Stimulated activated CD8-positive, alpha-beta memory T cell treated with anti-CD3 and anti-CD28 coated beads, Interleukin-7, amount 100 ng/mL, for 48 hours (primary cell): ENCODE results near the gene CUEDC2.
A peak's percentile ranks its signal among the peaks of the same experiment; 100 is the strongest.

Source experiments
- DNase-seq, 2 donors: peaks; one replicate each; pipeline ENCODE4 v3.0.0-alpha.2; 2020; ENCODE audit warnings: low read depth in 1 of 2; ENCODE audit errors: extremely low read depth in 1 of 2

Gene CUEDC2, protein sequence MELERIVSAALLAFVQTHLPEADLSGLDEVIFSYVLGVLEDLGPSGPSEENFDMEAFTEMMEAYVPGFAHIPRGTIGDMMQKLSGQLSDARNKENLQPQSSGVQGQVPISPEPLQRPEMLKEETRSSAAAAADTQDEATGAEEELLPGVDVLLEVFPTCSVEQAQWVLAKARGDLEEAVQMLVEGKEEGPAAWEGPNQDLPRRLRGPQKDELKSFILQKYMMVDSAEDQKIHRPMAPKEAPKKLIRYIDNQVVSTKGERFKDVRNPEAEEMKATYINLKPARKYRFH

GRCh38 chr10:102432162-102432950 lies at the start of gene CUEDC2:
TSS of gene CUEDC2 (minus strand) at chr10:102432574. CDS start at chr10:102425188, 7,386 bp downstream.
- DNase-seq: peak; percentile 90 to 93

- DNase-seq: no peak
Measured at GRCh38 chr10:102480396-102480795, 48.0 kb upstream of the CUEDC2 start.

- no peak for DNase-seq
Measured at GRCh38 chr10:102479651-102480050, 47.3 kb upstream of the CUEDC2 start.

- DNase-seq: no peak
Measured at GRCh38 chr10:102476466-102477141, 44.2 kb upstream of the CUEDC2 start.

DNA sequence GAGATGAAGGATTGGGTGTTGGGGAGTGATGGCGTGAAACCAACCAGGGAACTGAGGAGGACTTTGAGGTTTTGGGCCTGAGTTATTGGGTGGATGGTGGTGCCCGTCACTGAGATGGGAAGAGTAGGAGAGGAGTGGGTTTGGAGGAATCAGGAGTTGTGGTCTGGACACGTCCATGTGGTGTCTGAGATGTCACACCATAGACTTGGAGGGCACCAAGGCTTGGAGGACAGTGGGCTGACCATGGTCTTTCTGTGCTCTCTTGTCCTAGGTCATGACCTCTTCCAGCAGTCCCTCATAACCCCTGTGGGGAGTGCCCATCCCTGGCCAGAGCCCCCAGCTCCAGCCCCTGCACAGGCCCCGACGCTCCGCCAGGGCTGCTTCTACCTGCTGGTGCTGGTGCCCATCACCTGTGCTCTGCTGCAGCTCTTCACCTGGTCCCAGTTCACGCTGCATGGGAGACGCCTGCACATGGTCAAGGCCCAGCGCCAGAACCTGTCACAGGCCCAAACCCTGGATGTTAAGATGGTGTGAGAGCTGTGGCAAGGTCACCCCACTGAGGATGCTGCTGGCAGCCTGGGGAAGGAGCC lies 43.2 kb upstream of the CUEDC2 start:
- DNase-seq: no peak

DNA sequence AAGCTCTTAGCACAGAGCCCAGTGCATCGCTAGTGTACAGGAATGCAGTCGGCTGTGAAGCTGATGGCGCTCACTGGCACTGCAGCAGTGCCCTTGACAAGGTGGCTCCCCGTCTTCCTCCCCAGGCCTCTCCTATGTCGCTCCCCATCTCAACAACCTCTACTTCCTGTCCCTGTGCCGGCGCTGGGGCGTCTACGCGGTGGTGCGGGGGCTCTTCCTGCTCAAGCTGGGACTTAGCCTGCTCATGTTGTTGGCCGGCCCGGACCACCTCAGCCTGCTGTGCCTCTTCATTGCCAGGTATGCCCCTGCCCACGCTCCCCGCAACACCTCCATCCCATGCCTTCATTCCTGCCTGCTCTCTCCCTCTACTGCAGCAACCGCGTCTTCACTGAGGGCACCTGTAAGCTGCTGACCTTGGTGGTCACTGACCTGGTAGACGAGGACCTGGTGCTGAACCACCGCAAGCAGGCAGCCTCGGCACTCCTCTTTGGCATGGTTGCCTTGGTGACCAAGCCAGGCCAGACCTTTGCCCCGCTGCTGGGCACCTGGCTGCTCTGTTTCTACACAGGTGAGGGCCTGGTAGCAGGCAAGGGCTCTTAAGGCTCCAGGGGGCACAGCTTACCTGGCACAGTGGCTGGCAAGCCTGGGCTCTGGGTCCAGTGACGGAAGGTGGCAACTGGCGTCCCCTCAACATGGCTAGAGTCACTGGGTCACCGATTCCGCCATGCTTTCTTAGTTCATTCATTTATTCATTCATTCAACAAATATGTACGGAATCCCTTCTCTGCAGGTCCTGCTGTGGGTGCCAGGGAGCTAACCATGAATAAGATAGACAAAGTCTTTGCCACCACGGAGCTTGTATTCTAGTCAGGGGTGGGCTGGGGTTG lies 41.3 kb upstream of the CUEDC2 start:
- no peak for DNase-seq

GRCh38 chr10:102470579-102471546 lies 38.5 kb upstream of the CUEDC2 start:
- DNase-seq: no peak

DNA sequence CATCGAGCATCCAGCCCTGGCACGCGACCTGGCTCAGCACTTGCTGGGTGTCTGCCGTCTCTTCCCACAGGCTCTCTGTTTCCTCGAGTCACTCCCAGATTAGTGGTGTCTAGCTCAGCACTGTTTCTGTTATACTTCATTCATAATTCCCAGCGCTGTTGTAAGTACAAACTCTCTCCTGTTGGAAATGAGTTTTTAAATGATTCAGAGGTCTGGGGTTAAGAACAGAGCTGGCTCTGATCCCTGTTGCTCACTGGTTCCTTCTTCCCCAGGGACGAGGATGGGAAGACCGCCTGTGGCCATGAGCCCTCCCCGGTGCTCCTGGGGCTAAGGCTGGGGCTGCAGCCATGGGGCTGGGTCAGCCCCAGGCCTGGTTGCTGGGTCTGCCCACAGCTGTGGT lies 36.3 kb upstream of the CUEDC2 start:
- DNase-seq: no peak

DNA sequence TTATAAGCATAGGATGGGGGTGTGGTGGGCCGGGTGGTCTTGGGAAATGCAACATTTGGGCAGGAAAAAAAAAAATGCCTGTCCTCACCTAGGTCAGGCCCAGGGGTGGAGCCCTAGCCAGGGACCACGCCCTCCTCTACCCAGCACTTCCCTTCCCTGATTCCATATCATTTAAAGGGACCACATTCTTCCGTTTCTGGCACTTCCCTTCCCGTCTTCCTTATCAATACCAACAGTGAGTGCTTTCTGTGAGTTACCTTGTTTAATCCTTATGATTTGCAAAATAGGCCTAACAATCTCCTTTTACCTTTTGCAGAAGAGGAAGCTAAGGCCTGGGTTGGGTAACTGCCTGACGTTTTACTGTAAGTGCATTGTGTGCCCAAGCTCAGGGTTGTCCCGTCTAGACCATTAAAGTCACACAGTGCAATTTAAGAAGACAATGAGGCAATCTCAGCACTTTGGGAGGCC lies 35.6 kb upstream of the CUEDC2 start:
- no peak for DNase-seq

- DNase-seq: no peak
Measured at GRCh38 chr10:102467318-102467717, 34.9 kb upstream of the CUEDC2 start.

DNA sequence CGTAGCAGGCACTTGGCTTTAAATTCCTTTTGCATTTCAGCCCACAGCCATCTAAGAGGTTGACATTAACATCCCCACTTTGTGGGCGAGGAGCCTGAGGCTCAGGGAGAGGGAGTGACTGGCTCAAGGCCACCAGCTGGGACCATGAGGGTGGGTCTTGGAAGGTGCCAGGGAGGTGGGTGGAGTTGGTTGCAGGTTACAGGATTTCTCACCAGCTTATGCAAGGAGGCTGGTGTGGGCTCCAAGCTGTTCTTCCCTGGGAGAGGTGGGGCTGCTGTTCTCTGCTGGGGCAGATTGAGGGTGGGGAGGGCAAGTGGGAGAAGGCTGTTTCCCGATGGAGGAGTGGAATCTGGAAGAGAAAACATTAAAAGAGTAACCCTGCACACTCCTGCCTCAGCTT lies 33.1 kb upstream of the CUEDC2 start:
- no peak for DNase-seq

- no peak for DNase-seq
Measured at GRCh38 chr10:102463983-102464382, 31.6 kb upstream of the CUEDC2 start.

DNA sequence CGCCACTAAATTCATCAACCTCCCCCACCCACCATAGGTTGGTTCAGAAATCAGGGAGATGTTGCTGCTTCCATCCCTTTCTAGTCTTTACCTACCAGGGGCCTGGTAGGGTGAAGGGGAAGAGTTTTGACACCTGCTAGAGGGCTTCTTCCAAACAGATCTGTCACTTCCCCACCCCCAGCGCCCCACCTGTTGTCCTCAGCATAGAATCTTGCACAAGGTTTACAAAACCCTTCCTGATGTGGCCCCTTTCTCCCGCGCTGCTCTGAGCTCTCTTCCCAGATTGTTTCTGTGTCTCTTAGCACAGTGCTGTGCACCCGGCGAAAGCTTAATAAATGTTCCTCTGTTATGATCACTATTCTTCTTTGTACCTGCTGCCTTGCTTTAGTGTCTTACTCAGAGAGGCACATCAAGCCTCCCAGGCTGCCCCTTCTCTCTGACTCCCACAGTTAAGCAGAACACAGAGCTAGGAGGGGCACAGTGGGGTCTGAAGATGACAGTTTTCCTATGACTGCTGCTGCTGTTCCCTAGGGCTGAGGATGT lies 30.2 kb upstream of the CUEDC2 start:
- DNase-seq: no peak

DNA sequence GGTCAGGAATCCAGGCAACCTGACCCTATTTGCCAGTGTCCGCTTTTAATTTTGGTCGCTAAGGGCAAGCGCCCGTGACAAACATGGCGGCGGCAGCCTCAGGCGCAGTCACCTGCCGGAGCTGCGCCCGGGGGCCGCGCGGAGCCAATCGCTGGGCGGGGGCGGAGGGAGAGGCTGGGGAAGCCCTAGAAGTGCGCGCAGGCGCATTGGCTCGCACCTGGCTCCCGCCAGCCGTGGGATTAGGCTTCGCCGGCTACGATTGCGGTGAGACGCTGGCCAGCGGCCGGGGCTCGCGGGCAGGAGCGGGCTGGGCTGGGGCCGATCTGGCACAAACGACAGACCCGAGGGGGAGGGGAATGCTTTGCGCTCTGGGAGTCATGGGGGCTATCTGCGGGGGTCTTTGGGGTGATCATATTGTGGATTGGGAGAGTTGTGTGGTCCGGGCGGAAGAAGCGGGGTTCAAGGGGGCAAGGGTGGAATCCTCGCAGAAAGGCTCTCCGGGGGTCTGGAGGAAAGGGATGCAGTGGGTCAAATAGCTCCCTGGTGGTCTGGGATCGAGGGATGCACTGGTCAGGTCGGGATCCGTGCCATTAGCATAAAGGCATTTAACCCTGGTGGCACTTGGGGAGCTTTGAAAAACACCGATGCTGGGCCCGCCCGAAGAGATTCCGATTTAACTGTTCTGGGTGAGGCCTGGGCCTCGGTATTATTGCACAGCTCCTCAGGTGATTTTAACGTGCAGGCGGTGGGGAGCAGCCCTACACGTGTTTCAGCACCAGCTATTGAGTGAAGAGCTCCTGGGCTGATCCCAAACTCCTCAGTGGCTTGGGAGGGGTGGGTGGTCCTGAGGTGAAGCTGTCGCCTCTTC lies 29.0 kb upstream of the CUEDC2 start:
- peak; percentile 85 to 86 for DNase-seq

DNA sequence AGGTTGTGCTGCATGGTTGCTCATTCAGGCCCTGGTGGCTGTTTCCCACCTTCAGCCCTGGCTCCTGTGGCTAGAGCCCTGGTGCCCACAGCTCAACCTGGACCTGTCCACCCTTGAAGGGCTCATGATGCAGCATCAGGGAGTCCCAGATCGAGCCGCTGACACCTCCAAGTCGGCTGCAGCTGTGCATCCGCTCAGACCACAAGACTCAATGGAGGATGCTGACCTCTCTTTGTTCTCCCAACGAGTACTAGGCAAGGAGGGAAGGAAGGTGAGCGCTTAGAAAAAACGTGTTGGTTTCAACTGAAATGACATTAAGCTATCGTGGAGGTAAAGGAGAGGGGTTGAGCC lies 28.4 kb upstream of the CUEDC2 start:
- DNase-seq: no peak

GRCh38 chr10:102458656-102459055 lies 26.3 kb upstream of the CUEDC2 start:
- no peak for DNase-seq

DNA sequence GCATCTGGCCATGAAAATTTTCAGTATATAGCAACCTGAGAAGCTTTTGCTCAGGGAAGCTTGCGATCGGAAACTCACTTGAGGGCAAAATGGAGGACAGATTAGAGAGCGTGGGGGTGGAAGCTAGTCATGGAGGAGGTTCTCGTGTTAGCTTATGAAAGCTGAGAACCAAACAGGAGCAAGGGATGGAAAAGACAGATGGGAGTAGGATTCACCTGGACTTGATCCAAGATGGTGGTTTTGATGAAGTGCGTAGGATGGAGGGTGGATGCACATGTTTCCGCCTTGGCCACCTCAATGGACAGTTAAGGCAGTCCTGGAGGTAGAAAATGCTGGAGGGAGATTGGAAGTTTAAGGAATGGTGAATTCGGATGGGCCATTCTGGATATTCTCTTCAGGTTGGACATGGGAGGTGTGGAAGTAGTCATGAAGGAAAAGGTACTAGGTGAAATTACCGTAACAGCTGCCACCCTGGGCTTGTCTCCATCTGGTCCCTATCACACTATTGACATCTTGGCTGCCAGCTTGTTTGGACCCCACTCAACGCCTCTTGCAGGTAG lies 25.3 kb upstream of the CUEDC2 start:
- no peak for DNase-seq
